CD4-positive, alpha-beta memory T cell (primary cell): ENCODE data around the gene SMKR1. TPM values are rescaled to one million over a fixed set of nuclear protein-coding genes. Genes with fewer than 3 reads are reported as not detected.

Source experiments
- CTCF ChIA-PET: fragments of 350-600 bp; sonication (Branson Sonifier 250); formaldehyde crosslinking; loops from one replicate; lab custom pipeline; 2021; ENCODE audit warnings: inconsistent platforms; ENCODE audit not compliant: partially characterized antibody; lab: Charles Lee
- POLR2A ChIA-PET: fragments of 350-600 bp; sonication (Branson Sonifier 250); formaldehyde crosslinking; loops from one replicate; lab custom pipeline; 2021; ENCODE audit not compliant: partially characterized antibody; lab: Charles Lee
- DNase-seq, 5 donors: peaks; one replicate each; pipeline versions ENCODE4 v3.0.0 to v3.0.0-alpha.2; 2020 to 2022; ENCODE audit warnings: mixed read lengths in 1 of 5
- H3K27ac ChIP-seq: one replicate; pipeline ENCODE4 v1.7.0; 2013; ENCODE audit warnings: low read depth, low read length
- H3K27me3 ChIP-seq: 2 replicates; pipeline ENCODE4 v1.7.0; 2013; ENCODE audit warnings: mild to moderate bottlenecking, low read length, moderate library complexity; ENCODE audit not compliant: insufficient read depth
- H3K36me3 ChIP-seq: 2 replicates; pipeline ENCODE4 v1.7.0; 2013; ENCODE audit warnings: mild to moderate bottlenecking, low read length, moderate library complexity; ENCODE audit not compliant: insufficient read depth
- H3K4me1 ChIP-seq: 2 replicates; pipeline ENCODE4 v1.7.0; 2013; ENCODE audit warnings: mild to moderate bottlenecking, low read length, moderate library complexity; ENCODE audit not compliant: insufficient read depth
- H3K4me3 ChIP-seq, 2 donors: one replicate each; pipeline ENCODE4 v1.7.0; 2013; ENCODE audit warnings: low read length in 2 of 2, mild to moderate bottlenecking in 1 of 2
- H3K9me3 ChIP-seq, 2 donors: one replicate each; pipeline ENCODE4 v1.7.0; 2013; ENCODE audit warnings: low read length in 2 of 2, control low read depth in 1 of 2; ENCODE audit not compliant: control insufficient read depth in 1 of 2
- H3K27ac Mint-ChIP-seq, 7 donors: one replicate each; pipeline ENCODE4 v1.8.0; 2020 to 2021; ENCODE audit warnings: mixed read lengths in 7 of 7, mild to moderate bottlenecking in 6 of 7, inconsistent platforms in 3 of 7, moderate library complexity in 3 of 7
- H3K27me3 Mint-ChIP-seq, 2 donors: one replicate each; pipeline ENCODE4 v1.8.0; 2020 to 2021; ENCODE audit warnings: mixed read lengths in 2 of 2
- H3K36me3 Mint-ChIP-seq, 2 donors: one replicate each; pipeline ENCODE4 v1.8.0; 2020 to 2021; ENCODE audit warnings: mixed read lengths in 2 of 2, inconsistent platforms in 1 of 2, mild to moderate bottlenecking in 1 of 2
- H3K4me1 Mint-ChIP-seq, 4 donors: one replicate each; pipeline ENCODE4 v1.8.0; 2020 to 2021; ENCODE audit warnings: mixed read lengths in 4 of 4, mild to moderate bottlenecking in 1 of 4
- H3K4me3 Mint-ChIP-seq, 8 donors: one replicate each; pipeline ENCODE4 v1.8.0; 2020 to 2021; ENCODE audit warnings: mixed read lengths in 8 of 8, mild to moderate bottlenecking in 7 of 8, moderate library complexity in 6 of 8, inconsistent platforms in 3 of 8
- H3K9me3 Mint-ChIP-seq, 8 donors: one replicate each; pipeline ENCODE4 v1.8.0; 2020 to 2021; ENCODE audit warnings: mixed read lengths in 8 of 8, mild to moderate bottlenecking in 5 of 8, inconsistent platforms in 3 of 8, moderate library complexity in 1 of 8
- intact Hi-C: fragments of 100-400 bp; cut with micrococcal nuclease; formaldehyde crosslinking; loops from one replicate; pipeline ENCODE4 v1.15.1; 2023
- polyA plus RNA-seq, 2 donors: library from polyadenylated mRNA; unstranded; fragments of 300-500 nt; fragmentation: Illumina TruSeq; gene quantifications; one replicate each; pipeline ENCODE4 v1.2.3, GENCODE V29; 2021
- total RNA-seq, 2 experiments: library from RNA; stranded (reverse); gene quantifications; one replicate each; pipeline ENCODE4 v1.2.3, GENCODE V29; 2021

The SMKR1 gene
- total and polyA plus RNA-seq, 4 experiments from 2014 or later, result 1.2 to 7.9 (median 2.0) TPM

DNA sequence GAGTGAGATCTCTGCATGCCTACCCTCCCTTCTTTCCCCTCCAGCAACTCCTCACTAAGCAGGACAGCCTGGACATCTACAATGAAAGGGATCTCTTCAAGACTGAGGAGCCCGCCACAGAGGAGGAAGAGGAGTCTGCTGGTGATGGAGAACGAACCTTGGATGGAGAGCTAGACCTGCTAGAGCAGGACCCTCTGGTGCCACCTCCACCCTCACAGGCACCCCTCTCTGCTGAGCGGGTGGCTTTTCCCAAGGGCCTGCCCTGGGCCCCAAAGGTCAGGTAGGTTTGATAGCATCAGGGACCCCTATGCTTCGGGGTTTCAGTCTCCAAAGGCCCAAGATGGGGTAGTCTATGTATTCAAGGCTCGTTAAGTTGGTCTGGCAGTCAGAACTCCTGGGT, 44.2 kb upstream of the SMKR1 start:
- no peak overlapping the region for H3K27ac ChIP-seq
- no peaks in the 10 kb centered on the region for H3K36me3 Mint-ChIP-seq
- intact Hi-C loops, result no loop called here
- DNase-seq, result no peak
- H3K9me3 Mint-ChIP-seq, result no peaks in the 10 kb centered on the region
- H3K4me3 Mint-ChIP-seq, result no peak overlapping the region
- H3K4me1 Mint-ChIP-seq, result no peaks in the 10 kb centered on the region
- H3K27me3 Mint-ChIP-seq, result no peaks in the 10 kb centered on the region
- no peak overlapping the region for H3K27ac Mint-ChIP-seq
- no peaks in the 10 kb centered on the region for H3K9me3 ChIP-seq
- ChIA-PET POLR2A (no interaction called here), CTCF (interaction anchor here (0.6 kb wide), 1 partner anchor 553 kb away, joined by 3 read pairs; no protein-coding TSS in a partner anchor)
- no peak overlapping the region for H3K4me3 ChIP-seq
- no peaks in the 10 kb centered on the region for H3K36me3 ChIP-seq
- H3K27me3 ChIP-seq, result no peaks in the 10 kb centered on the region
- H3K4me1 ChIP-seq, result no peaks in the 10 kb centered on the region

DNA sequence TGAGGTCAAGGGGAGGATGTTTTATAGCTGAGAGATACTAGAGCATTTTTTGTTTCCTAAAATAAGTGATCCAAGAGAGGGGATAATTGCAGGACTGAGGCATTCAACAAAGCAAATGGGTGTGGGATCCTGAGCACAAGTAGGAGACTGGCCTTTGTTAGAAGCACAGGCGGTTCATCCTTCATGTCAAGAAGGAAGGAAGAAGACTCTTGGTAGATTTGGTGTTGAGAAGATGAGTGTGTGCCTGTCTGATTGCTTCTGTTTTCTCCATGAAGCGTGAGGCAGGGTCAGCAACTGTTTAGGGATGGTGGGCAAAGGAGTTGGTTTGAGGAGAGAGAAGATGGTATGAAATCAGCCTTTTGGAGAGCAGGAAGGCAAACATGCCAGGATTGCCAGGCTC, 40.5 kb upstream of the SMKR1 start:
- H3K36me3 ChIP-seq, result no peaks in the 10 kb centered on the region
- intact Hi-C loops, result no loop called here
- ChIA-PET CTCF (interaction anchor here (0.7 to 1.1 kb wide), 4 partner anchors 86 to 243 kb away, joined by 3 read pairs; no protein-coding TSS in a partner anchor), POLR2A (no interaction called here)
- DNase-seq, result no peak
- Mint-ChIP-seq H3K4me3 (no peak overlapping the region), H3K4me1 (no peaks in the 10 kb centered on the region), H3K36me3 (no peaks in the 10 kb centered on the region), H3K27ac (no peak overlapping the region), H3K9me3 (no peaks in the 10 kb centered on the region), H3K27me3 (no peaks in the 10 kb centered on the region)
- no peak overlapping the region for H3K4me3 ChIP-seq
- H3K9me3 ChIP-seq, result no peaks in the 10 kb centered on the region
- no peaks in the 10 kb centered on the region for H3K27me3 ChIP-seq
- H3K27ac ChIP-seq, result no peak overlapping the region
- H3K4me1 ChIP-seq, result no peaks in the 10 kb centered on the region

DNA sequence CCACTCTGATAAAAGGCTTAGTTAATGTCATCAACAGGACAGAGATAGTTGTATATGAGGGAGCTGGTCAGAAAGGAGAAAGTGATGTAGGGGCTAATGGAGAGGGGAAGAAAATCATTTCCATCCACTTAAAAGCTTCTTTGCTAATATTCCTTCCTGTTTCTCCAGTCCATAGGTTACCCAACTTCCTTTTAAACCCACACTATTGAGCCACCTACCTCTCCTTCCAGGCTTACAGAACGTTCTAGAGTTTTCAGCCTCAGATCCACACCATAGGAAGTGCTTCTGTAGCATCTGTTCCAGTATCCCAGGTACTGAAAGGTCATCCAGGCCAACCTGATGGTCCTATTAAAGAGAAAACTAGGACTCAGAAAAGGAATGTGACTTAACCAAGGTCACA, 39.9 kb upstream of the SMKR1 start:
- no peak overlapping the region for H3K4me3 ChIP-seq
- Mint-ChIP-seq H3K4me1 (no peaks in the 10 kb centered on the region), H3K27ac (no peak overlapping the region), H3K4me3 (no peak overlapping the region), H3K27me3 (no peaks in the 10 kb centered on the region), H3K9me3 (no peaks in the 10 kb centered on the region), H3K36me3 (no peaks in the 10 kb centered on the region)
- CTCF ChIA-PET, result interaction anchor here (0.9 to 1.3 kb wide), 4 partner anchors 9 to 244 kb away, joined by 3 to 7 read pairs (median 3); no protein-coding TSS in a partner anchor
- H3K4me1 ChIP-seq, result no peaks in the 10 kb centered on the region
- no peaks in the 10 kb centered on the region for H3K9me3 ChIP-seq
- POLR2A ChIA-PET, result no interaction called here
- H3K36me3 ChIP-seq, result no peaks in the 10 kb centered on the region
- H3K27me3 ChIP-seq, result no peaks in the 10 kb centered on the region
- no peak for DNase-seq
- H3K27ac ChIP-seq, result no peak overlapping the region
- intact Hi-C loops, result no loop called here

DNA sequence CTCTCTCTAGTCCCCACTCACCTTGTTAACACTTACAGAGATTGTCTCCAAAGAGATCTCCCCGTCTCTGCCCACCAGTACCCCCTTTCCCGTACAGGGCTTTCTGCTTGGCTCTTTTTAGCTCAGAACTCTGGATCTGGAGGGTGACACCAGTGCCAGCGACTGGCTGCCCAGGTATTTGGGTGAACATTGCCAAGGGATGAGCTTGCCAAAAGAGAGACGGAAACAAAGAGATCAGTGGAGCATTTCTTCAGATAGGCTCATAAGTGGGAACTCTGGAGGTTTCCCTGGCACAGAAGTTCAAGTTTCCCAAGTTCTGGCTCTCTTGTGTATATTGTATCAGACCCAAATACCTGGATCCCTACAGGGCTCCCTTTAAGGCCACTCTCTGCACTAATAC, 38.1 kb upstream of the SMKR1 start:
- H3K36me3 ChIP-seq, result no peaks in the 10 kb centered on the region
- H3K27me3 ChIP-seq, result no peaks in the 10 kb centered on the region
- Mint-ChIP-seq H3K36me3 (no peaks in the 10 kb centered on the region), H3K4me1 (no peaks in the 10 kb centered on the region), H3K9me3 (no peaks in the 10 kb centered on the region), H3K4me3 (no peak overlapping the region), H3K27me3 (no peaks in the 10 kb centered on the region), H3K27ac (no peak overlapping the region)
- no peak overlapping the region for H3K27ac ChIP-seq
- H3K9me3 ChIP-seq, result no peaks in the 10 kb centered on the region
- H3K4me1 ChIP-seq, result no peaks in the 10 kb centered on the region
- no peak overlapping the region for H3K4me3 ChIP-seq
- intact Hi-C loops, result no loop called here
- no peak for DNase-seq
- POLR2A ChIA-PET, result no interaction called here
- CTCF ChIA-PET, result interaction anchor here (2.0 to 2.6 kb wide), 2 partner anchors 97 to 120 kb away, joined by 7 to 14 read pairs; no protein-coding TSS in a partner anchor

DNA sequence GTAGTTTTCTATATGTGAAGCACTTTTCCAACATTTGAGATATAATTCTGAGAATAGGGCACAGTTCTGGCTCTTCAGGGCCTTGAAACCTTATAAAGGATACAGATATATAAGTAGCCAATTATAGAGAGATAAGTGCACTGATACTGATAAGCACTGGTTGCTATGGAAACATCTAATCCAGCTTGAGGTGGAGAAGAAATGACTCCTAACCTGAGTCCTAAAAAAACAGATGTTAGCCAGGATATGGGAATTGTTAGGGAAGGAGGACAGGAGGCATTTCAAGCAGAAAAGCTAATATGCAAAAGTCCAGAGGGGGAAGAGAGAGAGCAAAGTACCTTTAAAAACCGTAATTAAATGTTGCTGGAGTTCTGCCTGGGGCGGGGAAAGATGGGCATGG, 37.3 kb upstream of the SMKR1 start:
- Histone ChIP-seq H3K27me3 (no peaks in the 10 kb centered on the region), H3K4me1 (no peaks in the 10 kb centered on the region), H3K36me3 (no peaks in the 10 kb centered on the region), H3K4me3 (no peak overlapping the region), H3K9me3 (no peaks in the 10 kb centered on the region), H3K27ac (no peak overlapping the region)
- no peaks in the 10 kb centered on the region for H3K36me3 Mint-ChIP-seq
- no peak for DNase-seq
- H3K27me3 Mint-ChIP-seq, result no peaks in the 10 kb centered on the region
- no peak overlapping the region for H3K27ac Mint-ChIP-seq
- H3K9me3 Mint-ChIP-seq, result no peaks in the 10 kb centered on the region
- ChIA-PET POLR2A (no interaction called here), CTCF (interaction anchor here (2.0 to 2.6 kb wide), 2 partner anchors 97 to 120 kb away, joined by 7 to 14 read pairs; no protein-coding TSS in a partner anchor)
- intact Hi-C loops, result no loop called here
- H3K4me3 Mint-ChIP-seq, result no peak overlapping the region
- H3K4me1 Mint-ChIP-seq, result no peaks in the 10 kb centered on the region

DNA sequence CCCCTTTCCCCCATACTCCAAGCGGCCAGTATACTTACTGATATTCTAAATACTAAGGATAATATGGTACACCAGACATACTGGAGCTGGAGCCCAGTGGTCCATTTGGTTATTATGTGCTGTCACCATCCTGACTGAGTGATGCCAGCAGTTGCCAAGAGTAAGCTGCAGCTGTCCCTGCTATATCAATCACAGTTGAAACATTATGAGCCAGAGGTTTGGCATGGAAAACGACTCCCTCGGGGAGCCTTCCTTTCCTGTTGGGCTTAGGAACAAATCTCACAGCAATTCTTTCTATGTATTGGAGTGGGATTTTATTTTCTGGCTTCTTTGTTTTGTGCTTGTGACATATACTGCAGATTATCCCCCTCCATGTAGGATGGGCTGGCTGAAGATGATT, 35.5 kb upstream of the SMKR1 start:
- no peaks in the 10 kb centered on the region for H3K27me3 Mint-ChIP-seq
- H3K27ac ChIP-seq, result no peak overlapping the region
- H3K27ac Mint-ChIP-seq, result no peak overlapping the region
- no peaks in the 10 kb centered on the region for H3K4me1 ChIP-seq
- H3K4me1 Mint-ChIP-seq, result no peaks in the 10 kb centered on the region
- ChIA-PET POLR2A (no interaction called here), CTCF (no interaction called here)
- intact Hi-C loops, result no loop called here
- no peaks in the 10 kb centered on the region for H3K9me3 Mint-ChIP-seq
- DNase-seq, result no peak
- no peak overlapping the region for H3K4me3 ChIP-seq
- H3K36me3 ChIP-seq, result no peaks in the 10 kb centered on the region
- H3K36me3 Mint-ChIP-seq, result no peaks in the 10 kb centered on the region
- H3K4me3 Mint-ChIP-seq, result no peak overlapping the region
- H3K27me3 ChIP-seq, result no peaks in the 10 kb centered on the region
- H3K9me3 ChIP-seq, result no peaks in the 10 kb centered on the region

DNA sequence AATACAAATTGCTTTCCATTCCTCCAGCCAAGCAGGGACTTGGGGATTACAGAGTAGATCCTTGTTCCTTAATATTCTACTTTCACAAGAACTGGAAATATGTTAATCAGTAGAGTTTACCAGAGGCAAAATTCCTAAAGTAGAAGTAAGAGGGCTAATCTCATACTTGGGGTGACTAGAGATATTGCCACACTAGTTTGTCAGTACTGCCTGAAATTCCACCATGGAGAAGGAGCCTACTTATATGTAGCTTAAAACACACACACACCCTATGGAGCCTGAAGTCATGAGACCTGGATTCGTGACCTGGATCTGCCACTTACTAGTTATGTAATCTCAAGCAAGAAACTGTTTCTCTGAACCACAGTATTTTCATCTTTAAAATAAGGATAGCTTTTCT, 34.2 kb upstream of the SMKR1 start:
- intact Hi-C loops, result no loop called here
- no peaks in the 10 kb centered on the region for H3K4me1 Mint-ChIP-seq
- CTCF ChIA-PET, result interaction anchor here (1.0 to 8.1 kb wide), 5 partner anchors 92 to 125 kb away, joined by 3 to 136 read pairs (median 4); no protein-coding TSS in a partner anchor
- no peak overlapping the region for H3K27ac Mint-ChIP-seq
- no peaks in the 10 kb centered on the region for H3K36me3 ChIP-seq
- DNase-seq, result no peak
- POLR2A ChIA-PET, result no interaction called here
- H3K4me3 Mint-ChIP-seq, result no peak overlapping the region
- H3K27me3 Mint-ChIP-seq, result no peaks in the 10 kb centered on the region
- no peaks in the 10 kb centered on the region for H3K27me3 ChIP-seq
- H3K9me3 ChIP-seq, result no peaks in the 10 kb centered on the region
- H3K4me1 ChIP-seq, result no peaks in the 10 kb centered on the region
- H3K36me3 Mint-ChIP-seq, result no peaks in the 10 kb centered on the region
- no peak overlapping the region for H3K4me3 ChIP-seq
- no peak overlapping the region for H3K27ac ChIP-seq
- H3K9me3 Mint-ChIP-seq, result no peaks in the 10 kb centered on the region
